GM23338 (cell line): ENCODE data around the gene KCNG3.

Source experiments
- CTCF ChIP-seq, 2 experiments: fragments of 200-600 bp in 1 of 2; sonication (generic) in 1 of 2; conservative IDR thresholded peaks; 2 replicates each; pipeline versions ENCODE4 v1.5.1 to v1.6.1; 2016 to 2017; ENCODE audit warnings: antibody characterized with exemption in 2 of 2, low read depth in 2 of 2, mild to moderate bottlenecking in 2 of 2, moderate library complexity in 1 of 2
- POLR2AphosphoS5 ChIP-seq: IDR thresholded peaks from 2 replicates; pipeline ENCODE4 v1.6.1; 2016; ENCODE audit warnings: antibody characterized with exemption, low read depth

GRCh38 chr2:42480402-42480801 is 13.4 kb downstream of the KCNG3 start:
- no peak for TF ChIP-seq POLR2AphosphoS5
- TF ChIP-seq CTCF (conservative IDR thresholded peaks at IDR 0.05; ENCODE audit: low read depth in 2 of 2) = no peak
